Activated B cell treated with CpG ODN at 0.5 μM for 24 hours (primary cell): ENCODE data around the gene BPIFA1. TPM values are rescaled to one million over a fixed set of nuclear protein-coding genes. Genes with fewer than 3 reads are reported as not detected.

Experiments used
- ATAC-seq: fragments of 200-7000 bp; cut with Tn5 transposase; one replicate; pipeline ENCODE4 v1.10.0; 2021; ENCODE audit warnings: low read depth, mild to moderate bottlenecking, moderate library complexity
- CTCF ChIA-PET: fragments of 350-600 bp; sonication (Branson Sonifier 250); formaldehyde crosslinking; loops from one replicate; lab custom pipeline; 2021; ENCODE audit warnings: antibody characterized with exemption; lab: Charles Lee
- POLR2A ChIA-PET: fragments of 350-600 bp; sonication (Branson Sonifier 250); formaldehyde crosslinking; loops from one replicate; lab custom pipeline; 2021; ENCODE audit warnings: antibody characterized with exemption; lab: Charles Lee
- DNase-seq: peaks from one replicate; pipeline ENCODE4 v3.0.0; 2022
- H3K27ac Mint-ChIP-seq: one replicate; pipeline ENCODE4 v1.8.0; 2020; ENCODE audit warnings: mixed read lengths
- H3K27me3 Mint-ChIP-seq: one replicate; pipeline ENCODE4 v1.8.0; 2021; ENCODE audit warnings: mixed read lengths
- H3K36me3 Mint-ChIP-seq: one replicate; pipeline ENCODE4 v1.8.0; 2021; ENCODE audit warnings: low read depth, mixed read lengths
- H3K4me1 Mint-ChIP-seq: one replicate; pipeline ENCODE4 v1.8.0; 2021; ENCODE audit warnings: mixed read lengths
- H3K4me3 Mint-ChIP-seq: one replicate; pipeline ENCODE4 v1.8.0; 2020; ENCODE audit warnings: mild to moderate bottlenecking, mixed read lengths
- H3K9me3 Mint-ChIP-seq: one replicate; pipeline ENCODE4 v1.8.0; 2020; ENCODE audit warnings: mixed read lengths
- intact Hi-C: fragments of 100-400 bp; cut with micrococcal nuclease; formaldehyde crosslinking; loops from one replicate; pipeline ENCODE4 v1.15.1; 2024
- total RNA-seq: library from RNA; stranded (reverse); gene quantifications from 2 replicates; pipeline ENCODE4 v1.2.3, GENCODE V29; 2022
- TF ChIP-seq, protein P1 (sequence below): fragments of 200-600 bp; IDR thresholded peaks from one replicate; pipeline ENCODE4 v1.8.0; 2022; ENCODE audit warnings: antibody characterized with exemption, mild to moderate bottlenecking

Gene BPIFA1
- total RNA-seq, 1 donor from 2014 or later = not detected

DNA sequence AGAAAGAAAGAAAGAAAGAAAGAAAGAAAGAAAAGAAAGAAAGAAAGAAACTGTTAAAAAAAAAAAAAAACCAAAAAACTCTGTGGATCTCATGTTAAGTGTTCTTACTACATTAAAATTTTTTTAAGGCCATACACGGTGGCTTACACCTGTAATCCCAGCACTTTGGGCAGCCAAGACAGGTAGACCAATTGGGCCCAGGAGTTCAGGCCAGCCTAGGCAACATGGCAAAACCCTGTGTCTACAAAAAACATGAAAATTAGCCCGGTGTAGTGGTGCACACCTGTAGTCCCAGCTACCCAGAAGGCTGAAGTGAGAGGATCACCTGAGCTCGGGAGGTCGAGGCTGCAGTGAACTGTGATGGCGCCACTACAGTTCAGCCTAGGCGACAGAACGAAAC lies 4.6 kb upstream of the BPIFA1 start:
- TF ChIP-seq, protein P1, sequence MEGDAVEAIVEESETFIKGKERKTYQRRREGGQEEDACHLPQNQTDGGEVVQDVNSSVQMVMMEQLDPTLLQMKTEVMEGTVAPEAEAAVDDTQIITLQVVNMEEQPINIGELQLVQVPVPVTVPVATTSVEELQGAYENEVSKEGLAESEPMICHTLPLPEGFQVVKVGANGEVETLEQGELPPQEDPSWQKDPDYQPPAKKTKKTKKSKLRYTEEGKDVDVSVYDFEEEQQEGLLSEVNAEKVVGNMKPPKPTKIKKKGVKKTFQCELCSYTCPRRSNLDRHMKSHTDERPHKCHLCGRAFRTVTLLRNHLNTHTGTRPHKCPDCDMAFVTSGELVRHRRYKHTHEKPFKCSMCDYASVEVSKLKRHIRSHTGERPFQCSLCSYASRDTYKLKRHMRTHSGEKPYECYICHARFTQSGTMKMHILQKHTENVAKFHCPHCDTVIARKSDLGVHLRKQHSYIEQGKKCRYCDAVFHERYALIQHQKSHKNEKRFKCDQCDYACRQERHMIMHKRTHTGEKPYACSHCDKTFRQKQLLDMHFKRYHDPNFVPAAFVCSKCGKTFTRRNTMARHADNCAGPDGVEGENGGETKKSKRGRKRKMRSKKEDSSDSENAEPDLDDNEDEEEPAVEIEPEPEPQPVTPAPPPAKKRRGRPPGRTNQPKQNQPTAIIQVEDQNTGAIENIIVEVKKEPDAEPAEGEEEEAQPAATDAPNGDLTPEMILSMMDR = no peak
- ATAC-seq (no peak), DNase-seq (no peak)
- intact Hi-C loops = no loop called here
- Mint-ChIP-seq H3K9me3 (no peaks in the 10 kb centered on the region), H3K27ac (no peak overlapping the region), H3K4me1 (no peaks in the 10 kb centered on the region), H3K36me3 (no peaks in the 10 kb centered on the region), H3K4me3 (no peak overlapping the region), H3K27me3 (peaks cover 32% of the 10 kb centered on the region)
- ChIA-PET POLR2A (no interaction called here), CTCF (no interaction called here)

DNA sequence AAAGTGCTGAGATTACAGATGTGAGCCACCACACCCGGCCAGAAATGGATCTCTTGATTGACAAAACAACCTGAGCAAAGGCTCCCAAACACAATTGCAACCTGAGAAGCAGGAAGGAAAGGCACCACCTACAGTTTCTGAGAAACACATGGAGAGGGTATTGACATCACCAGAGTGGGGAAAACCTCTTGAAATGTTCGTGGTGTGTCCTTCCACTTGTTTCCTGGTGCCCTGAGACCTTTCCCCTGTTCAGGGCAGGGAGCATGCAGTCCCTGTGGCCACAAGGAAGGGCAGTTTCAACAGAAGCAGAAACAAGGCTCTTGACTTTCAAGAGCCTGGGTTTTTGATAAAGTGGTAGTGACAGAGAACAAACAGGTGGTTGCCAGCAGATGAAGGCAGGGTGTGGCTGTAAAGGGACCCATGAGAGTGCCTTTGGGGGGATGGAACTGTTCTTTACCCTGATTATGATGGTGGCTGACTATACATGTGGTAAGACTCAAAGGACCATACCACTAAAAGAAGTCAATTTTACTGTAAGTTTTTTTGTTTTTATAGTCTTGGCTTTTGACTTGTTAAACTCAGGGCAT lies 3.2 kb upstream of the BPIFA1 start:
- DNase-seq (no peak), ATAC-seq (no peak)
- Mint-ChIP-seq H3K4me1 (no peaks in the 10 kb centered on the region), H3K4me3 (no peak overlapping the region), H3K27me3 (peaks cover 27% of the 10 kb centered on the region), H3K36me3 (no peaks in the 10 kb centered on the region), H3K27ac (no peak overlapping the region), H3K9me3 (no peaks in the 10 kb centered on the region)
- ChIA-PET CTCF (no interaction called here), POLR2A (no interaction called here)
- TF ChIP-seq, protein P1 = no peak
- intact Hi-C loops = no loop called here

DNA sequence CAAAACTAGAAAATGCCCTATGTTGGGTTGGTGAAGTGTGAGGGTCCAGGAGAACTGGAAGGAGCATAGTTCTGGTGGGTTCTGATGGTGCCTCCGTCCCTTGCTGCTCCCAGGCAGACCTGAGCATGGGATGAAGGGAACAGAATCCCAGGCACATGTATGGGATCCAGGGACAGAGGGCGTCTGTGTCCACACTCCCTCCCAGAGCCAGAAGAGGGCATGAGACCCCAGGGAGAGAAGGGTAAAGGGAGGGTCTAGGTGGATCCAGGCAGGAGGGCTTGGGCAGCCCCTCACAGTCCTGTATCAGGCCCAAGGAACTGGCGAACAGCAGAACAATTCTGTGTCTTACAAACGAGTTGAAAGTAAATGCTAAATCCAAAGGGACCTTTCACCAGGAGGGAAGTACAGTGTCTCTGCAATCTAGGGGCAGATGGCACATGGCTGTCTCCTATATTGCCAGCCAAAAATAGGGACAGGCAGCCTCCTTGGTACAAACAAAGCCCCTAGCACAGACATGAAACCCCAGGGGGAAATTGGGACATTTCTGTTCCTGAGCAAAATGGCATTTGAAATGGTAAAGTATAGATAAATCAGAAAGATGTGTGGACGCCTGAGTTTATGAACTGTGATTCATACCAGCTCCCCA lies 2.5 kb upstream of the BPIFA1 start:
- Mint-ChIP-seq H3K36me3 (no peaks in the 10 kb centered on the region), H3K9me3 (no peaks in the 10 kb centered on the region), H3K27me3 (peaks cover 24% of the 10 kb centered on the region), H3K27ac (no peak overlapping the region), H3K4me3 (no peak overlapping the region), H3K4me1 (no peaks in the 10 kb centered on the region)
- CTCF ChIA-PET = no interaction called here
- DNase-seq (no peak), ATAC-seq (no peak)
- TF ChIP-seq, protein P1 = no peak
- POLR2A ChIA-PET = no interaction called here
- intact Hi-C loops = no loop called here

DNA sequence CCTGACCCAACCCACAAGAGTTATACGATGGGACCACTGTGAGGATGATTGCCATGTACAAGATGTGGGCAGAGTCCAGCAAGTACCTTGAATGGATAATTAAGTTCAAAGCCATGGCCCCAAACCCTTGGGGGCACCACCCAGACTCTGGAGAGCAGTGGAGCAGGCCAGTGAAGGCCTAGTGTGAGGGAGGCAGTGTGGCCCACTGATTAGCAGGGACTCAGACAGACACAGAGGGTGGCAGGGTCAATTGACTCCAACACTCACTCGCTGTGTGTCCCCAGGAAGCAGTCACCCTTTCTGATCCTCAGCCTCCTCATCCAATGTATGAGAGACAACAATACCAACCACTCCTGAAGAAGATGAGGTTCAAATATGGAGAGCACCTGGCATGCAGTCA lies 1.7 kb upstream of the BPIFA1 start:
- no peak overlapping the region for H3K4me3 Mint-ChIP-seq
- DNase-seq (no peak), ATAC-seq (no peak)
- H3K27me3 Mint-ChIP-seq = peaks cover 19% of the 10 kb centered on the region
- no peak overlapping the region for H3K27ac Mint-ChIP-seq
- intact Hi-C loops = no loop called here
- H3K9me3 Mint-ChIP-seq = no peaks in the 10 kb centered on the region
- POLR2A ChIA-PET = no interaction called here
- H3K36me3 Mint-ChIP-seq = no peaks in the 10 kb centered on the region
- TF ChIP-seq, protein P1 = no peak
- H3K4me1 Mint-ChIP-seq = no peaks in the 10 kb centered on the region
- CTCF ChIA-PET = no interaction called here

DNA sequence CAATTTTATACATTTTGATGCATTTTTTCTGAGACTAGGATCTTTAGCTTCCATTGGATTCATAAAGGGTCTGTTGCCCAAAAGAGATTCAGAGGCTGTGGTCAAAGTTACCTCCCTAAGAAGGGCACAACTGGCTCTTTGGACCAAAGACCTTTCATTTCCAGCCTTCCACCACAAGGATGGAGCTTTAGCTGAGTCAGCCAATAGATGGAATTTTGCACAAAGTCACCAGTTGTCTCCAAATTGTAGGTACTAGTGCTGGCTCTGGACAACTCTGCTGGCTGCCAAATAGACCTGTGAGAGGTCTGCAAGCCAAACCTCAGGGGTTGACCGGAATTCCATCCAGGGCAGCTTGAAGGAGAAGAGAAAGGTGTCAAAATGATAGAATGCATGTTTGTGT lies 555 bp downstream of the BPIFA1 start:
- Mint-ChIP-seq H3K27me3 (peaks cover 24% of the 10 kb centered on the region), H3K27ac (no peak overlapping the region), H3K4me3 (no peak overlapping the region), H3K36me3 (no peaks in the 10 kb centered on the region), H3K9me3 (no peaks in the 10 kb centered on the region), H3K4me1 (no peaks in the 10 kb centered on the region)
- intact Hi-C loops = no loop called here
- ChIA-PET POLR2A (no interaction called here), CTCF (no interaction called here)
- no peak for DNase-seq
- TF ChIP-seq, protein P1 = no peak
- no peak for ATAC-seq
